ENCODE results near the gene SPOCD1.

Gene SPOCD1

GRCh38 chr1:31800674-31800967 lies 15.2 kb downstream of the SPOCD1 start:
- DNase-seq (ENCODE audit: low spot score), result no peak

- no peak for DNase-seq (ENCODE audit: low spot score)
Measured at GRCh38 chr1:31799895-31800673, 15.7 kb downstream of the SPOCD1 start.

- DNase-seq (ENCODE audit: low spot score), result no peak
Measured at GRCh38 chr1:31799196-31799894, 16.5 kb downstream of the SPOCD1 start.

- DNase-seq (ENCODE audit: low spot score), result no peak
Measured at GRCh38 chr1:31798433-31799195, 17.2 kb downstream of the SPOCD1 start.

GRCh38 chr1:31798086-31798432 lies 17.8 kb downstream of the SPOCD1 start:
- no peak for DNase-seq (ENCODE audit: low spot score)

GRCh38 chr1:31797216-31797615 lies 18.6 kb downstream of the SPOCD1 start:
- DNase-seq (ENCODE audit: low spot score), result no peak

- DNase-seq (ENCODE audit: low spot score), result no peak
Measured at GRCh38 chr1:31796707-31797106, 19.1 kb downstream of the SPOCD1 start.

GRCh38 chr1:31795801-31796621 lies 19.8 kb downstream of the SPOCD1 start:
- DNase-seq (ENCODE audit: low spot score), result no peak

- no peak for DNase-seq (ENCODE audit: low spot score)
Measured at GRCh38 chr1:31795096-31795675, 20.6 kb downstream of the SPOCD1 start.

- no peak for DNase-seq (ENCODE audit: low spot score)
Measured at GRCh38 chr1:31793586-31794285, 22.1 kb downstream of the SPOCD1 start.

GRCh38 chr1:31793086-31793485 lies 22.7 kb downstream of the SPOCD1 start:
- no peak for DNase-seq (ENCODE audit: low spot score)

GRCh38 chr1:31792541-31792940 lies 23.3 kb downstream of the SPOCD1 start:
- no peak for DNase-seq (ENCODE audit: low spot score)

- no peak for DNase-seq (ENCODE audit: low spot score)
Measured at GRCh38 chr1:31792116-31792515, 23.7 kb downstream of the SPOCD1 start.

- DNase-seq (ENCODE audit: low spot score), result no peak
Measured at GRCh38 chr1:31791131-31791858, 24.5 kb downstream of the SPOCD1 start.

- no peak for DNase-seq (ENCODE audit: low spot score)
Measured at GRCh38 chr1:31790641-31791091, 25.2 kb downstream of the SPOCD1 start.

- no peak for DNase-seq (ENCODE audit: low spot score)
Measured at GRCh38 chr1:31790140-31790539, 25.7 kb downstream of the SPOCD1 start.

GRCh38 chr1:31789259-31790065 lies 26.4 kb downstream of the SPOCD1 start:
- DNase-seq (ENCODE audit: low spot score), result peak; percentile 76

- DNase-seq (ENCODE audit: low spot score), result no peak
Measured at GRCh38 chr1:31788825-31789256, 27.0 kb downstream of the SPOCD1 start.
